Lung (tissue), 12 donors: Measurements from ENCODE around the gene SAP30BP. TPM values are rescaled to one million over a fixed set of nuclear protein-coding genes. Genes with fewer than 3 reads are reported as not detected.

Experiments
- ATAC-seq: fragments of 200-7000 bp; cut with Tn5 transposase; one replicate; pipeline ENCODE4 v1.9.1; 2020; ENCODE audit warnings: moderate number of reproducible peaks; ENCODE audit not compliant: insufficient read depth, low FRiP score
- DNase-seq, 3 donors: peaks; one replicate each; pipeline ENCODE4 v3.0.0-alpha.2; 2013 to 2017
- H3K27ac ChIP-seq, 2 donors: one replicate each; pipeline ENCODE4 v1.5.1; 2013; ENCODE audit warnings: mild to moderate bottlenecking in 2 of 2, moderate library complexity in 2 of 2, control low read depth in 1 of 2, inconsistent platforms in 1 of 2, low read depth in 1 of 2, low read length in 1 of 2
- H3K27me3 ChIP-seq, 3 donors: one replicate each; pipeline ENCODE4 v1.5.1; 2013; ENCODE audit warnings: low read length in 2 of 3; ENCODE audit not compliant: control insufficient read depth in 3 of 3, insufficient read depth in 3 of 3
- H3K36me3 ChIP-seq, 4 donors: one replicate each; pipeline ENCODE4 v1.5.1; 2013; ENCODE audit warnings: low read length in 4 of 4, mild to moderate bottlenecking in 1 of 4, moderate library complexity in 1 of 4; ENCODE audit not compliant: control insufficient read depth in 4 of 4, insufficient read depth in 4 of 4
- H3K4me1 ChIP-seq, 5 donors: one replicate each; pipeline ENCODE4 v1.5.1; 2013; ENCODE audit warnings: low read length in 5 of 5, mild to moderate bottlenecking in 2 of 5, moderate library complexity in 1 of 5; ENCODE audit not compliant: control insufficient read depth in 5 of 5, insufficient read depth in 5 of 5
- H3K4me3 ChIP-seq: one replicate; pipeline ENCODE4 v1.5.1; 2013; ENCODE audit warnings: mild to moderate bottlenecking, control low read depth, moderate library complexity
- H3K9ac ChIP-seq, 2 donors: one replicate each; pipeline ENCODE4 v1.5.1; 2013; ENCODE audit warnings: low read length in 2 of 2, control low read depth in 1 of 2; ENCODE audit not compliant: insufficient read depth in 1 of 2
- H3K9me3 ChIP-seq, 4 donors: one replicate each; pipeline ENCODE4 v1.5.1; 2013; ENCODE audit warnings: low read length in 3 of 4, mild to moderate bottlenecking in 1 of 4, moderate library complexity in 1 of 4; ENCODE audit not compliant: control insufficient read depth in 4 of 4, insufficient read depth in 3 of 4
- WGBS, 2 donors: extraction: QIAGEN DNeasy Blood & Tissue Kit; methylation state at CpG; one replicate each; pipeline ENCODE4 v1.1.7; 2013; 5-methylcytosine and 5-hydroxymethylcytosine counted together
- polyA plus RNA-seq, 2 donors: library from polyadenylated mRNA; stranded (reverse); fragments of 200-250 nt; gene quantifications; one replicate each; pipeline ENCODE4 v1.2.1, GENCODE V29; 2013
- total RNA-seq, 2 donors: library from RNA; depleted of rRNA in 1 of 2; stranded (reverse); fragments of >200 nt in 1 of 2; gene quantifications; one replicate each; pipeline ENCODE4 v1.2.1, GENCODE V29; 2014 to 2021
- TF ChIP-seq, protein P1 (sequence below): IDR thresholded peaks from 2 replicates; pipeline ENCODE4 v1.5.1; 2012; ENCODE audit warnings: mild to moderate bottlenecking; ENCODE audit errors: control extremely low read depth, extremely low read depth
- donor health status: control.
- donor health status: control.
- donor health status: Bipolar disorder and iron deficiency.
- donor health status: healthy.
- donor health status: DM: yes; HTN: yes; CAD: no.

SAP30BP gene
- total and polyA plus RNA-seq, 4 donors, result 46.5 to 82.9 (median 77.3) TPM

DNA sequence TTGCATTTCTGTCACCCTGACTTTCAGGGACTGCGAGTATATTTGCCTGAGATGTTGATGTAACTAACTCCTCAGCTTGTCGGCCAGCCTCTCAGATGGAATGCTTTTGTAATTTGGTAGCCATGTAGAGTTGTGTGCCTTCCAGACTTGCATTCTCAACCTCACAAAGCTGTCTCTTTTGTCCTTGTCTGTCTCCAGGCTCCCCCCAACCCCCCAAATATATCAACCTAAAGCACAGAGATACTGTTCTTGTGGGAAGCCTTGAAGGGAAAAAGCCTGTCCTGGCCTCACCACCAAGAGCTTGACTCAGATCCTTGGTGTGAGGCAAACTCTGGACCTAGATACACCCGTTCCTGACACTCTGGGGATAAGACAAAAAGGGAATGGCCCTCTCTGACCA is 18.4 kb downstream of the SAP30BP start:
- no peak for ATAC-seq
- no peaks in the 10 kb centered on the region for H3K9me3 ChIP-seq
- peaks cover 0 to 11% (median 5%) of the 10 kb centered on the region in 4 donors for H3K36me3 ChIP-seq
- WGBS, 2 donors, result 65 to 81% methylated on average over 3 of the region's 3 CpGs
- no peak overlapping the region for H3K4me3 ChIP-seq
- no peak for DNase-seq
- peaks cover 0 to 37% (median 0%) of the 10 kb centered on the region in 5 donors for H3K4me1 ChIP-seq
- TF ChIP-seq, protein P1, sequence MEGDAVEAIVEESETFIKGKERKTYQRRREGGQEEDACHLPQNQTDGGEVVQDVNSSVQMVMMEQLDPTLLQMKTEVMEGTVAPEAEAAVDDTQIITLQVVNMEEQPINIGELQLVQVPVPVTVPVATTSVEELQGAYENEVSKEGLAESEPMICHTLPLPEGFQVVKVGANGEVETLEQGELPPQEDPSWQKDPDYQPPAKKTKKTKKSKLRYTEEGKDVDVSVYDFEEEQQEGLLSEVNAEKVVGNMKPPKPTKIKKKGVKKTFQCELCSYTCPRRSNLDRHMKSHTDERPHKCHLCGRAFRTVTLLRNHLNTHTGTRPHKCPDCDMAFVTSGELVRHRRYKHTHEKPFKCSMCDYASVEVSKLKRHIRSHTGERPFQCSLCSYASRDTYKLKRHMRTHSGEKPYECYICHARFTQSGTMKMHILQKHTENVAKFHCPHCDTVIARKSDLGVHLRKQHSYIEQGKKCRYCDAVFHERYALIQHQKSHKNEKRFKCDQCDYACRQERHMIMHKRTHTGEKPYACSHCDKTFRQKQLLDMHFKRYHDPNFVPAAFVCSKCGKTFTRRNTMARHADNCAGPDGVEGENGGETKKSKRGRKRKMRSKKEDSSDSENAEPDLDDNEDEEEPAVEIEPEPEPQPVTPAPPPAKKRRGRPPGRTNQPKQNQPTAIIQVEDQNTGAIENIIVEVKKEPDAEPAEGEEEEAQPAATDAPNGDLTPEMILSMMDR, result no peak
- H3K27ac ChIP-seq, result peak overlapping the region; percentile 60 to 79
- no peaks in the 10 kb centered on the region for H3K27me3 ChIP-seq
- no peak overlapping the region for H3K9ac ChIP-seq

DNA sequence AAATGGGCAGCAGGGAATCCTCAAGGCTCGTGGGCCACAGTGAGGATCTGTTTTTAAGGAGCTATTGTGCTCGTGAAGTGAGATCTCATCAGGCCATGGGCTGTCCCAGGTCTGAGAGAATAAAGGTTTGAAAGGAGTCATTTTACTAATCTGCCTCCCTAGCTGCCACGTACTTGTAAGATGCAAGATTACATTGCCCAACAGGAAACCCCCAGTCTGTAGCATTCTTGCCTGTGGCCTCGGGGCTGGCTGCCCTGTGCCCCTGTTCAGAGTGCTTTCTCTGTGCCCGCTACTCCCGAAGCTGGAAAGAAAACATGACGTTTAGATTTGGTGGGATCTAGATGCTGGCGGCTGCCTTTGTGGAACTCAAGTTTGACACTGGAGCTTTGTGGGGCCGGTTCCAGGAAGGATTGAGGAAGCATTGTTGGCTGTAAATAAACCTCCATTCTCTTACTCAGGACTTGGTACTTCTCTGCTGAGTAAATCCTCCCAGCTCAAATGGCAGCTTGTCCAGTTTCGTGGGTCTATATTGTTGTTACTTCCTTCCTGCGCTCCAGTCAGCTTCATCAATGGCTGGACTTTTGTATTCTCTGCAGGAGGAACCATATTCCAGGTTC is 21.2 kb downstream of the SAP30BP start:
- H3K36me3 ChIP-seq, result peaks cover 0 to 28% (median 9%) of the 10 kb centered on the region in 4 donors
- TF ChIP-seq, protein P1, result no peak
- no peak for DNase-seq
- H3K9me3 ChIP-seq, result peaks cover 0 to 2% (median 0%) of the 10 kb centered on the region in 4 donors
- H3K4me3 ChIP-seq, result no peak overlapping the region
- ATAC-seq, result no peak
- peak overlapping the region; percentile 24 to 88 for H3K27ac ChIP-seq
- H3K9ac ChIP-seq, result no peak overlapping the region
- H3K4me1 ChIP-seq, result peaks cover 0 to 47% (median 0%) of the 10 kb centered on the region in 5 donors
- 21 to 39% methylated on average over 11 of the region's 11 CpGs for WGBS, 2 donors
- no peaks in the 10 kb centered on the region for H3K27me3 ChIP-seq

DNA sequence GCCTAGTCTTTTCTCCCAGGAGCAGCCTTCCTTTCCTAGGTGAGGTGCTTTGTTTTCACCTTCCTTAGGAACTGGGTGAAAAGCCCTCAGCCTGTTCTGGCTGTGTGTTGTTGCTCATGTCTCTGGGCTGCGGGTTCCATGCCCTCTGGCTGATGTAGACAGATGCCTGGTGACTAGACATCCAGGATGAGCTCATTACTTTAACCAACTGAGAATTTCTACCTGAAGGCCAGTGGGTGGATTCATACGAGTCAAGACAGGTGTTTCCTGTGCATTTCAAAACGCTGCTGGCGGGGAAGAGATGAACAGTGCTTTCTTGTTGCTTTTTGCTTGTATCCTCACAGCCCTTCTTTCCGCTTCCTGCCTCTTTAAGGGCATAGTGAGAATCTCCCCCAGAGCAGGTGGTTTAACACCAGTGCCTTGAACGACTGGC is 22.3 kb downstream of the SAP30BP start:
- Histone ChIP-seq H3K9ac (no peak overlapping the region), H3K27ac (peak overlapping the region in 1 of 2 donors; percentile 69)

More for the DNA sequence above, 22.3 kb downstream of the SAP30BP start:
- no peaks in the 10 kb centered on the region for H3K27me3 ChIP-seq
- H3K4me1 ChIP-seq, result peaks cover 0 to 44% (median 0%) of the 10 kb centered on the region in 5 donors
- DNase-seq, result no peak
- no peak for ATAC-seq
- TF ChIP-seq, protein P1, result no peak
- no peak overlapping the region for H3K4me3 ChIP-seq
- 34 to 69% methylated on average over 6 of the region's 6 CpGs for WGBS, 2 donors
- H3K36me3 ChIP-seq, result peaks cover 0 to 39% (median 9%) of the 10 kb centered on the region in 4 donors
- H3K9me3 ChIP-seq, result peaks cover 0 to 2% (median 0%) of the 10 kb centered on the region in 4 donors
